Keratinocyte (primary cell): ENCODE data around the gene IGF1. TPM values are rescaled to one million over a fixed set of nuclear protein-coding genes. Genes with fewer than 3 reads are reported as not detected.

Experiments
- DNase-seq: peaks from one replicate; pipeline ENCODE4 v3.0.0-alpha.2; 2011; ENCODE audit warnings: low read depth, missing footprints, low spot score
- FAIRE-seq: peaks from 2 replicates; lab custom pipeline; 2011; peaks lifted over from hg19 to GRCh38; lab: Jason Lieb, UNC
- H2AFZ ChIP-seq: 2 replicates; pipeline ENCODE4 v1.6.0; 2012; ENCODE audit warnings: low read length, control low read depth, inconsistent platforms; ENCODE audit not compliant: control insufficient read depth
- H3K27ac ChIP-seq: 2 replicates; pipeline ENCODE4 v1.5.1; 2011; ENCODE audit warnings: low read length; ENCODE audit not compliant: control insufficient read depth, insufficient read depth
- H3K27me3 ChIP-seq: 3 replicates; pipeline ENCODE4 v1.6.0; 2011; ENCODE audit warnings: low read length; ENCODE audit not compliant: control insufficient read depth, insufficient read depth; ENCODE audit errors: extremely low read depth
- H3K36me3 ChIP-seq, 2 experiments: 2 replicates in 1 of 2; 3 replicates in 1 of 2; pipeline ENCODE4 v1.5.1; 2011; ENCODE audit warnings: low read length in 2 of 2, mild to moderate bottlenecking in 1 of 2; ENCODE audit not compliant: control insufficient read depth in 2 of 2, insufficient read depth in 2 of 2; ENCODE audit errors: extremely low read depth in 1 of 2
- H3K4me1 ChIP-seq: 3 replicates; pipeline ENCODE4 v1.5.1; 2011; ENCODE audit warnings: low read length; ENCODE audit not compliant: control insufficient read depth, insufficient read depth; ENCODE audit errors: extremely low read depth
- H3K4me2 ChIP-seq: 3 replicates; pipeline ENCODE4 v1.6.0; 2011; ENCODE audit warnings: low read depth, low read length; ENCODE audit not compliant: control insufficient read depth, insufficient read depth; ENCODE audit errors: extremely low read depth
- H3K4me3 ChIP-seq, 3 experiments: fragments of 200-600 bp in 1 of 3; sonication (generic) in 1 of 3; 2 replicates in 2 of 3; 3 replicates in 1 of 3; pipeline ENCODE4 v1.5.1; 2011 to 2016; ENCODE audit warnings: low read length in 3 of 3, mild to moderate bottlenecking in 3 of 3, control low read depth in 2 of 3, inconsistent platforms in 1 of 3, low read depth in 1 of 3, mixed read lengths in 1 of 3, mixed run types in 1 of 3, moderate library complexity in 1 of 3; ENCODE audit not compliant: control insufficient read depth in 2 of 3, insufficient read depth in 2 of 3; ENCODE audit errors: extremely low read depth in 1 of 3
- H3K79me2 ChIP-seq: 2 replicates; pipeline ENCODE4 v1.6.0; 2012; ENCODE audit warnings: low read length; ENCODE audit not compliant: control insufficient read depth, insufficient read depth
- H3K9ac ChIP-seq: 3 replicates; pipeline ENCODE4 v1.6.0; 2011; ENCODE audit warnings: low read length; ENCODE audit not compliant: control insufficient read depth, insufficient read depth; ENCODE audit errors: extremely low read depth
- H3K9me1 ChIP-seq: 3 replicates; pipeline ENCODE4 v1.6.0; 2011; ENCODE audit warnings: low read length; ENCODE audit not compliant: control insufficient read depth, insufficient read depth; ENCODE audit errors: extremely low read depth
- H3K9me3 ChIP-seq: 2 replicates; pipeline ENCODE4 v1.5.1; 2012; ENCODE audit warnings: low read depth, low read length; ENCODE audit not compliant: control insufficient read depth
- H4K20me1 ChIP-seq: 3 replicates; pipeline ENCODE4 v1.6.0; 2011; ENCODE audit warnings: low read length; ENCODE audit not compliant: control insufficient read depth, insufficient read depth; ENCODE audit errors: extremely low read depth
- EZH2 ChIP-seq: IDR thresholded peaks from one replicate; pipeline ENCODE4 v1.6.1; 2012; ENCODE audit warnings: inconsistent platforms, mild to moderate bottlenecking, low read length, moderate library complexity
- dilution Hi-C: fragments of 300-500 bp; cut with MboI; formaldehyde crosslinking; loops from one replicate; pipeline ENCODE4 v1.7.0; 2020; ENCODE audit warnings: low sequenced_read_pairs; ENCODE audit not compliant: extremely low pct_ligation_motif_present
- polyA plus RNA-seq, 5 experiments: library from polyadenylated mRNA; depleted of rRNA in 3 of 5; stranded (reverse) in 3 of 5; stranded (forward) in 1 of 5; unstranded in 1 of 5; fragments of >200 nt; gene quantifications; 1 replicate in 1 of 5; 2 replicates in 3 of 5; 3 replicates in 1 of 5; pipeline versions ENCODE4 v1.2.1 to v1.2.3, GENCODE V29; 2011 to 2012; ENCODE audit warnings: missing spikeins in 2 of 5, low read depth in 1 of 5, low replicate concordance in 1 of 5
- TF ChIP-seq, protein P1 (sequence below), 3 experiments: IDR thresholded peaks in 1 of 3; conservative IDR thresholded peaks in 1 of 3; optimal IDR thresholded peaks in 1 of 3; 2 replicates in 2 of 3; 3 replicates in 1 of 3; pipeline versions ENCODE3 to v1.5.1; 2011; ENCODE audit warnings: low read length in 3 of 3, mild to moderate bottlenecking in 3 of 3, moderate library complexity in 2 of 3, control low read depth in 1 of 3, inconsistent platforms in 1 of 3; ENCODE audit not compliant: insufficient read depth in 2 of 3; ENCODE audit errors: extremely low read depth in 1 of 3

The IGF1 gene
- polyA plus RNA-seq, 1 donor (not counting 4 experiments of a cell fraction or from before 2014, with no cell fraction given): not detected

GRCh38 chr12:102479099-102479885 lies 1.1 kb downstream of the IGF1 start:
- no peak overlapping the region for H3K4me3 ChIP-seq
- H2AFZ ChIP-seq: no peak overlapping the region
- dilution Hi-C loops: no loop called here

GRCh38 chr12:102478405-102479098 lies 1.8 kb downstream of the IGF1 start:
- H3K9me3 ChIP-seq: no peaks in the 10 kb centered on the region
- H3K79me2 ChIP-seq: no peaks in the 10 kb centered on the region
- H3K9ac ChIP-seq: no peak overlapping the region
- no peaks in the 10 kb centered on the region for H3K27me3 ChIP-seq
- no peak for FAIRE-seq
- no peaks in the 10 kb centered on the region for H3K9me1 ChIP-seq
- H4K20me1 ChIP-seq: no peaks in the 10 kb centered on the region
- H3K4me1 ChIP-seq: peaks cover 2% of the 10 kb centered on the region
- no peak overlapping the region for H3K27ac ChIP-seq
- no peaks in the 10 kb centered on the region for H3K36me3 ChIP-seq
- DNase-seq: no peak
- H2AFZ ChIP-seq: no peak overlapping the region
- dilution Hi-C loops: no loop called here
- no peak for TF ChIP-seq EZH2
- TF ChIP-seq, protein P1, sequence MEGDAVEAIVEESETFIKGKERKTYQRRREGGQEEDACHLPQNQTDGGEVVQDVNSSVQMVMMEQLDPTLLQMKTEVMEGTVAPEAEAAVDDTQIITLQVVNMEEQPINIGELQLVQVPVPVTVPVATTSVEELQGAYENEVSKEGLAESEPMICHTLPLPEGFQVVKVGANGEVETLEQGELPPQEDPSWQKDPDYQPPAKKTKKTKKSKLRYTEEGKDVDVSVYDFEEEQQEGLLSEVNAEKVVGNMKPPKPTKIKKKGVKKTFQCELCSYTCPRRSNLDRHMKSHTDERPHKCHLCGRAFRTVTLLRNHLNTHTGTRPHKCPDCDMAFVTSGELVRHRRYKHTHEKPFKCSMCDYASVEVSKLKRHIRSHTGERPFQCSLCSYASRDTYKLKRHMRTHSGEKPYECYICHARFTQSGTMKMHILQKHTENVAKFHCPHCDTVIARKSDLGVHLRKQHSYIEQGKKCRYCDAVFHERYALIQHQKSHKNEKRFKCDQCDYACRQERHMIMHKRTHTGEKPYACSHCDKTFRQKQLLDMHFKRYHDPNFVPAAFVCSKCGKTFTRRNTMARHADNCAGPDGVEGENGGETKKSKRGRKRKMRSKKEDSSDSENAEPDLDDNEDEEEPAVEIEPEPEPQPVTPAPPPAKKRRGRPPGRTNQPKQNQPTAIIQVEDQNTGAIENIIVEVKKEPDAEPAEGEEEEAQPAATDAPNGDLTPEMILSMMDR (optimal IDR thresholded peaks at IDR 0.05 in 1 of 3, IDR thresholded peaks at IDR 0.05 in 1 of 3, conservative IDR thresholded peaks at IDR 0.05 in 1 of 3; ENCODE audit: extremely low read depth in 1 of 3, insufficient read depth in 2 of 3, low read length in 3 of 3): no peak
- H3K4me2 ChIP-seq: peak overlapping the region; percentile 49
- no peak overlapping the region for H3K4me3 ChIP-seq

More at GRCh38 chr12:102479099-102479885, 1.1 kb downstream of the IGF1 start:
- no peaks in the 10 kb centered on the region for H3K36me3 ChIP-seq
- no peaks in the 10 kb centered on the region for H3K9me3 ChIP-seq
- DNase-seq: no peak
- no peaks in the 10 kb centered on the region for H4K20me1 ChIP-seq
- no peak for FAIRE-seq
- peaks cover 2% of the 10 kb centered on the region for H3K4me1 ChIP-seq
- H3K27ac ChIP-seq: no peak overlapping the region
- H3K9ac ChIP-seq: no peak overlapping the region
- no peaks in the 10 kb centered on the region for H3K27me3 ChIP-seq
- no peak for TF ChIP-seq EZH2
- TF ChIP-seq, protein P1 (optimal IDR thresholded peaks at IDR 0.05 in 1 of 3, IDR thresholded peaks at IDR 0.05 in 1 of 3, conservative IDR thresholded peaks at IDR 0.05 in 1 of 3; ENCODE audit: extremely low read depth in 1 of 3, insufficient read depth in 2 of 3, low read length in 3 of 3): no peak
- no peaks in the 10 kb centered on the region for H3K79me2 ChIP-seq
- peak overlapping the region; percentile 49 for H3K4me2 ChIP-seq
- no peaks in the 10 kb centered on the region for H3K9me1 ChIP-seq
